PFSK-1 (cell line): ENCODE data around the gene S100A2.

Experiments
- FOXP2 ChIP-seq: optimal IDR thresholded peaks from 2 replicates; pipeline ENCODE3; 2011; ENCODE audit warnings: borderline replicate concordance, control low read depth, inconsistent platforms; ENCODE audit not compliant: insufficient read depth; ENCODE audit errors: extremely low read length, extremely low read depth
- POLR2AphosphoS5 ChIP-seq: IDR thresholded peaks from 2 replicates; pipeline ENCODE4 v1.6.1; 2012; ENCODE audit warnings: low read depth, mild to moderate bottlenecking, control low read depth, low read length, moderate library complexity
- SIN3A ChIP-seq: IDR thresholded peaks from 2 replicates; pipeline ENCODE4 v1.6.1; 2012; ENCODE audit warnings: mild to moderate bottlenecking, low read length, moderate library complexity, borderline replicate concordance; ENCODE audit not compliant: insufficient read depth
- TAF1 ChIP-seq: IDR thresholded peaks from 2 replicates; pipeline ENCODE4 v1.6.1; 2012; ENCODE audit warnings: low read length, control low read depth, borderline replicate concordance; ENCODE audit not compliant: insufficient read depth
- TF ChIP-seq, protein P1 (sequence below), 2 experiments: IDR thresholded peaks; 2 replicates each; pipeline versions ENCODE4 v1.6.1 to v1.8.0; 2011 to 2012; ENCODE audit warnings: low read depth in 2 of 2, low read length in 2 of 2, control low read depth in 1 of 2, inconsistent platforms in 1 of 2, mild to moderate bottlenecking in 1 of 2, moderate library complexity in 1 of 2; ENCODE audit not compliant: insufficient read depth in 1 of 2

Gene S100A2

DNA sequence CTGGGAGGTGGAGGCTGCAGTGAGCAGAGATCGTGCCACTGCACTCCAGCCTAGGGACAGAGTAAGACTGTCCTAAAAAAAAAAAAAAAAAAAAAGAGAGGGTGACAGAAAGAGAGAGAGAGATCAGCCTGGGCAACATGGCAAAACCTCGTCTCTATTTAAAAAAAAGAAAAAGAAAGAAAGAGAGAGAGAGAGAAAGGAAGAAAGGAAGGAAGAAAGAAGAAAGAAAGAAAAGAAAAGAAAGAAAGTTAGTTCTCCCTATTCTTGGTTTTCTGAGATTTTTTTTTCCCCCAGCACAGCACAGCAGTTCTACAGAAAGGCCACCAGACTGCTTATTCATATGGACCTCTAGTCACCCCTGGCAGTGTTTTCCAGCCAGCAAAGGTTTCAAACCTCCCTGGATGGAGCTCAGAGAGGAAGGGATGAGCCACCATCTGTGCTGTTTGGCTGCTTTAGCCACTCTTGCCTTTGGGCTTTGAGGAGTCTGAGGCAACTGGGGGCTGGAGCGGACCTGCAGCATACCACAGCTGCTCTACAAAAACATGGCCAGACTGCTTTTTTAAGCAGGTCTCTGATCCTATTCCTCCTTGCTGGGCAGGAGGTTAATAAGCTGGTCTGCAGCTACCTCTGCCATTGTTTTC, 40.4 kb downstream of the S100A2 start:
- TF ChIP-seq, protein P1, sequence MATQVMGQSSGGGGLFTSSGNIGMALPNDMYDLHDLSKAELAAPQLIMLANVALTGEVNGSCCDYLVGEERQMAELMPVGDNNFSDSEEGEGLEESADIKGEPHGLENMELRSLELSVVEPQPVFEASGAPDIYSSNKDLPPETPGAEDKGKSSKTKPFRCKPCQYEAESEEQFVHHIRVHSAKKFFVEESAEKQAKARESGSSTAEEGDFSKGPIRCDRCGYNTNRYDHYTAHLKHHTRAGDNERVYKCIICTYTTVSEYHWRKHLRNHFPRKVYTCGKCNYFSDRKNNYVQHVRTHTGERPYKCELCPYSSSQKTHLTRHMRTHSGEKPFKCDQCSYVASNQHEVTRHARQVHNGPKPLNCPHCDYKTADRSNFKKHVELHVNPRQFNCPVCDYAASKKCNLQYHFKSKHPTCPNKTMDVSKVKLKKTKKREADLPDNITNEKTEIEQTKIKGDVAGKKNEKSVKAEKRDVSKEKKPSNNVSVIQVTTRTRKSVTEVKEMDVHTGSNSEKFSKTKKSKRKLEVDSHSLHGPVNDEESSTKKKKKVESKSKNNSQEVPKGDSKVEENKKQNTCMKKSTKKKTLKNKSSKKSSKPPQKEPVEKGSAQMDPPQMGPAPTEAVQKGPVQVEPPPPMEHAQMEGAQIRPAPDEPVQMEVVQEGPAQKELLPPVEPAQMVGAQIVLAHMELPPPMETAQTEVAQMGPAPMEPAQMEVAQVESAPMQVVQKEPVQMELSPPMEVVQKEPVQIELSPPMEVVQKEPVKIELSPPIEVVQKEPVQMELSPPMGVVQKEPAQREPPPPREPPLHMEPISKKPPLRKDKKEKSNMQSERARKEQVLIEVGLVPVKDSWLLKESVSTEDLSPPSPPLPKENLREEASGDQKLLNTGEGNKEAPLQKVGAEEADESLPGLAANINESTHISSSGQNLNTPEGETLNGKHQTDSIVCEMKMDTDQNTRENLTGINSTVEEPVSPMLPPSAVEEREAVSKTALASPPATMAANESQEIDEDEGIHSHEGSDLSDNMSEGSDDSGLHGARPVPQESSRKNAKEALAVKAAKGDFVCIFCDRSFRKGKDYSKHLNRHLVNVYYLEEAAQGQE (IDR thresholded peaks at IDR 0.05; ENCODE audit: insufficient read depth in 1 of 2, low read depth in 2 of 2, low read length in 2 of 2): no peak
- TF ChIP-seq SIN3A: no peak
- no peak for TF ChIP-seq TAF1
- TF ChIP-seq FOXP2: no peak
- TF ChIP-seq POLR2AphosphoS5: no peak

DNA sequence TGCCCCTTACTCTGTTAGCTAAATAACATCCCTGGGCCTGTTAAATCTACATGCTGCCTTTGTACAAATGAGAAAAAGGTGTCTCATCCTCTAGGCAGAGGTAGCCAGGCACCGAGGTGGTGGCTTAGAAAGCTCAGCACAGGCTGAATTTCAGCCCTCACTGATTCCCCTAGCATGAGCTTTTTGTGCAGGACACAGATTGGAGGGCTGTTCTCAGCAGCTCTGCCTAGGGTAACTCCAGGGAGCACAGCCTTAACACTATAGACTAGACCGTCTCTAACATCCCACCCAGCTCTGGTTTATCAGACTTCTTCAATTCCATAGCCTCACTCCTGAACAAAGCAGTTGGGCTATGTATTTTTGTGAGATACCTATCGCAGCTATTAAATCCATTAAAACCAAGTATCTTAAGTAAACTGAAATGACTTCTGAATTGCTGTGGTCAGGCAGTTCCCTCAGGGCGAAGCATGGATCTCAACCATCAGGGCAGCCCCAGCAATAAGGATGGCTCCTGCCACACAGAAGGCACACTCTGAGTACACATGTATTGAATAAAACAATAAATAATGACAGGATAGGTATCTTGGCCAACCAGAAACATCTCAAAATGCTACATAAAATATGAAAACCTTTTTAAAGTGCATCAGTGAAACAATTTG, 44.7 kb downstream of the S100A2 start:
- TF ChIP-seq POLR2AphosphoS5: no peak
- no peak for TF ChIP-seq FOXP2
- TF ChIP-seq, protein P1 (IDR thresholded peaks at IDR 0.05; ENCODE audit: insufficient read depth in 1 of 2, low read depth in 2 of 2, low read length in 2 of 2): no peak
- no peak for TF ChIP-seq TAF1
- no peak for TF ChIP-seq SIN3A

DNA sequence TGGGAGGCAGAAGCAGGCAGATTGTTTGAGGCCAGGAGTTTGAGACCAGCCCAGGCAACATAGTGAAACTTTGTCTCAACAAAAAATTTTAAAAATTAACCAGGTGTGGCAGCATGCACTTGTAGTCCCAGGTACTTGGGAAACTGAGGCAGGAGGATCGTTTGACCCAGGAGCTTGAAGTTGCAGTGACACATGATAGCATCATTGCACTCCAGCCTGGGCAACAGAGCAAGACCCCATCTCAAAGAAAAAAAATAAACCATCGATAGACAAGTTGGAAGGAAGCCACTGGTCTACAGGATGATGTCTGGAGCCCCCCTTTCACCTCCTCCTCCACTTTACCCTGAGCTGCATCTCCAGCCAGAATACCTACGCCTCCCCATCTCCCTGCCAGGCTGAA, 46.4 kb downstream of the S100A2 start:
- TF ChIP-seq TAF1 (no peak), POLR2AphosphoS5 (no peak), FOXP2 (no peak)

DNA sequence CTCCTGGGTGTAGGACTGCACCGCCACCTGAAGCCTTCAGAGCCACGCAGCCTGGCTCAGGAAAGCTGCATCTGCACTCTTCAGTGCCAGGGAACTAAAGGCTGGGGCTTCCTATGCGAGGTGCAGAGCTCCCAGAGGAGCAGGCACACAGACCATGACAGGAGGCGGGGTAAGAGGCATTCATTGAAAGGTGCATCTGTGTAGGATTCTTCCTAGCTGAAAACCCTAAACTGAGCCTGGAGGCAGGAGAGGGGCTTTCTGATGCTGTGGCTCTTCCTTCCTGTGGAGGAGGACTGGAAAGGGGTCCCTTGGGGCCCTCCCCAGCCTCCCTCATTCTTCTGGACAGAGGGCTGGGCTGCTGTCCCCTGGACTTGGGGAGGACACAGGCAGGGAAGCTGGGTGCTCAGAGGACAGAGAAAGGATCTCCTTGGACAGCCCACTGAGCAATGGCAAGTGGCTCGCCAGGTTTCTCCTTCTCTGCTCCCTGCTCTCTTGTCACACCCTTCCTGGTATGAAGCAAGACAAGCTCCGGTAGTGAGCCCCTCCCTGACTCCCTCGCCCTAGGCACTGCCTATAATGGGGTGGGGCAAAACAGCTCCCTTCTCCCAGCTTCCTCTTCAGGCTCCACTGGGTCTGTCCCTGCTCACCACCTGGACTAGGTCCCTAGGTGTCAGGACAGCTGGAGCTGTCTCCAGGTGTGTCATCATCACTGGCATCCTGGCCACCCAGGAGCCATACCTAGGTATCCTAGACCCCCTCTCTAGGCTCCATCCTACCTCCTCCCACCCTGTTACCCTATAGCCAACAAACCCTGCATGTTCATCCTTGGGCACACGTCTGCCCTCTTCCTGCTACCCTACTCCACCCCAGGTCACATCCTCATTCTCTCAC, 49.9 kb downstream of the S100A2 start:
- TF ChIP-seq POLR2AphosphoS5 (no peak), SIN3A (no peak), TAF1 (no peak), FOXP2 (no peak)
- TF ChIP-seq, protein P1 (IDR thresholded peaks at IDR 0.05; ENCODE audit: insufficient read depth in 1 of 2, low read depth in 2 of 2, low read length in 2 of 2): no peak

DNA sequence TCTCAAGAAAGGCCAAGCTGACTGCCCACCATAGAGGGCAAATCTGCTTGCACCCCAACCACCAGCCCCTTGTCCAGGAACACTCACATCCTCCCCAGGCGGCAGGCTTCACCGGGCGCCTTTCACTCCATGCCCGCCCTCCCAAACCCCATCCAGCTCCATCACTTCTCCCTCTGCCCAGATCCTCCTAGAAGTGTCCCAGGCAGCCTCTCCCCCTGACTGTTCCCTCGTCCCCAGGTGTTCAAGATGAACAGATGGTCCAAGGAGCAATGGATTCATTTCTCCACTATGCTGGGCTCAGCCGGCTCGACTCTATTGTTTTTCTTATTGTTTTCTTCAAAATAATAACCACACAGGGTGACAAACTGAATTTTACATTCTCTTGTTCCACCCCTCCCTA, 52.0 kb downstream of the S100A2 start:
- TF ChIP-seq TAF1: no peak
- TF ChIP-seq, protein P1 (IDR thresholded peaks at IDR 0.05; ENCODE audit: insufficient read depth in 1 of 2, low read depth in 2 of 2, low read length in 2 of 2): no peak
- TF ChIP-seq POLR2AphosphoS5: no peak
- TF ChIP-seq FOXP2: no peak
- TF ChIP-seq SIN3A: no peak
